Right lobe of liver (tissue), 6 donors: ENCODE data around the gene HEXD. TPM values are rescaled to one million over a fixed set of nuclear protein-coding genes. Genes with fewer than 3 reads are reported as not detected.
"Not testable (repeated sequence)": the region's sequence is repeated elsewhere in the genome, so short reads cannot be mapped to it uniquely, and the experiment has no call there.

Experiments used
- ATAC-seq, 4 donors: fragments of 200-7000 bp; cut with Tn5 transposase; one replicate each; pipeline ENCODE4 v1.9.1; 2020; ENCODE audit warnings: mild to moderate bottlenecking in 4 of 4, moderate library complexity in 4 of 4
- DNase-seq, 3 donors: peaks; one replicate each; pipeline ENCODE4 v3.0.0-alpha.2; 2020
- H3K27ac ChIP-seq, 3 donors: fragments of 200-600 bp; one replicate each; pipeline ENCODE4 v1.8.0; 2022
- H3K27me3 ChIP-seq, 2 donors: fragments of 200-600 bp; one replicate each; pipeline ENCODE4 v1.8.0; 2022
- H3K36me3 ChIP-seq, 4 donors: fragments of 200-600 bp; sonication (generic) in 1 of 4; one replicate each; pipeline versions ENCODE4 v1.5.1 to v1.8.0; 2017 to 2022; ENCODE audit warnings: control low read depth in 1 of 4
- H3K4me1 ChIP-seq, 4 donors: fragments of 200-600 bp; sonication (generic) in 1 of 4; one replicate each; pipeline versions ENCODE4 v1.5.1 to v1.8.0; 2017 to 2022; ENCODE audit warnings: control low read depth in 1 of 4
- H3K4me3 ChIP-seq, 3 donors: fragments of 200-600 bp; one replicate each; pipeline ENCODE4 v1.8.0; 2022
- H3K9me3 ChIP-seq, 4 donors: fragments of 200-600 bp; sonication (generic) in 1 of 4; one replicate each; pipeline versions ENCODE4 v1.5.1 to v1.8.0; 2017 to 2022; ENCODE audit warnings: control low read depth in 1 of 4
- POLR2A ChIP-seq: fragments of 450-650 bp; IDR thresholded peaks from one replicate; pipeline ENCODE4 v1.6.1; 2017; ENCODE audit warnings: antibody characterized with exemption, mild to moderate bottlenecking
- WGBS: methylation state at CpG from one replicate; pipeline ENCODE4 v1.1.6; 2018; ENCODE audit warnings: low coverage, low lambda C conversion rate; ENCODE audit not compliant: insufficient coverage; ENCODE audit errors: missing lambda C conversion rate; 5-methylcytosine and 5-hydroxymethylcytosine counted together
- intact Hi-C, 2 donors: fragments of 100-400 bp; cut with DNase I; formaldehyde crosslinking; loops; one replicate each; pipeline versions ENCODE4 v1.11.2 to v1.14.1; 2022
- total RNA-seq, 6 experiments: library from RNA; depleted of rRNA in 2 of 6; stranded (reverse); fragments of >200 nt in 2 of 6; fragmentation: NEBNext Ultra II Directional in 3 of 6; extraction: Animal tissue kit (Norgen Biotek cat#: 25700) in 3 of 6; gene quantifications; one replicate each; pipeline versions ENCODE4 v1.1.0 to v1.2.4, GENCODE V29; 2016 to 2023
- TF ChIP-seq, protein P1 (sequence below), 4 donors: fragments of 200-600 bp in 3 of 4; fragments of 450-650 bp in 1 of 4; IDR thresholded peaks; one replicate each; pipeline versions ENCODE4 v1.5.1 to v1.8.0; 2016 to 2022; ENCODE audit warnings: antibody characterized with exemption in 4 of 4, mild to moderate bottlenecking in 2 of 4
- donor health status: DM: no; HTN: yes; CAD: no.
- donor health status: DM: no; HTN: no; CAD: no.
- donor health status: DM: no; HTN: no; CAD: no.
- donor health status: DM: no; HTN: yes; CAD: no.
- donor health status: DM: no; HTN: yes; CAD: no.

HEXD gene
- total RNA-seq, 6 experiments from 2014 or later = 9.6 to 30.4 (median 20.2) TPM

- no peaks in the 10 kb centered on the region for H3K4me1 ChIP-seq
- DNase-seq (no peak), ATAC-seq (no peak)
- intact Hi-C loops = no loop called here
- H3K9me3 ChIP-seq = no peaks in the 10 kb centered on the region
- no peak overlapping the region for H3K27ac ChIP-seq
- no peak overlapping the region for H3K4me3 ChIP-seq
- no peaks in the 10 kb centered on the region for H3K27me3 ChIP-seq
- H3K36me3 ChIP-seq = no peaks in the 10 kb centered on the region
- WGBS = no CpG with 5 or more reads among the region's 21 CpGs
- TF ChIP-seq, protein P1, sequence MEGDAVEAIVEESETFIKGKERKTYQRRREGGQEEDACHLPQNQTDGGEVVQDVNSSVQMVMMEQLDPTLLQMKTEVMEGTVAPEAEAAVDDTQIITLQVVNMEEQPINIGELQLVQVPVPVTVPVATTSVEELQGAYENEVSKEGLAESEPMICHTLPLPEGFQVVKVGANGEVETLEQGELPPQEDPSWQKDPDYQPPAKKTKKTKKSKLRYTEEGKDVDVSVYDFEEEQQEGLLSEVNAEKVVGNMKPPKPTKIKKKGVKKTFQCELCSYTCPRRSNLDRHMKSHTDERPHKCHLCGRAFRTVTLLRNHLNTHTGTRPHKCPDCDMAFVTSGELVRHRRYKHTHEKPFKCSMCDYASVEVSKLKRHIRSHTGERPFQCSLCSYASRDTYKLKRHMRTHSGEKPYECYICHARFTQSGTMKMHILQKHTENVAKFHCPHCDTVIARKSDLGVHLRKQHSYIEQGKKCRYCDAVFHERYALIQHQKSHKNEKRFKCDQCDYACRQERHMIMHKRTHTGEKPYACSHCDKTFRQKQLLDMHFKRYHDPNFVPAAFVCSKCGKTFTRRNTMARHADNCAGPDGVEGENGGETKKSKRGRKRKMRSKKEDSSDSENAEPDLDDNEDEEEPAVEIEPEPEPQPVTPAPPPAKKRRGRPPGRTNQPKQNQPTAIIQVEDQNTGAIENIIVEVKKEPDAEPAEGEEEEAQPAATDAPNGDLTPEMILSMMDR (IDR thresholded peaks at IDR 0.05) = no peak
- TF ChIP-seq POLR2A = no peak
These were observed 9.2 kb upstream of the HEXD start for GRCh38 chr17:82408938-82409318.

DNA sequence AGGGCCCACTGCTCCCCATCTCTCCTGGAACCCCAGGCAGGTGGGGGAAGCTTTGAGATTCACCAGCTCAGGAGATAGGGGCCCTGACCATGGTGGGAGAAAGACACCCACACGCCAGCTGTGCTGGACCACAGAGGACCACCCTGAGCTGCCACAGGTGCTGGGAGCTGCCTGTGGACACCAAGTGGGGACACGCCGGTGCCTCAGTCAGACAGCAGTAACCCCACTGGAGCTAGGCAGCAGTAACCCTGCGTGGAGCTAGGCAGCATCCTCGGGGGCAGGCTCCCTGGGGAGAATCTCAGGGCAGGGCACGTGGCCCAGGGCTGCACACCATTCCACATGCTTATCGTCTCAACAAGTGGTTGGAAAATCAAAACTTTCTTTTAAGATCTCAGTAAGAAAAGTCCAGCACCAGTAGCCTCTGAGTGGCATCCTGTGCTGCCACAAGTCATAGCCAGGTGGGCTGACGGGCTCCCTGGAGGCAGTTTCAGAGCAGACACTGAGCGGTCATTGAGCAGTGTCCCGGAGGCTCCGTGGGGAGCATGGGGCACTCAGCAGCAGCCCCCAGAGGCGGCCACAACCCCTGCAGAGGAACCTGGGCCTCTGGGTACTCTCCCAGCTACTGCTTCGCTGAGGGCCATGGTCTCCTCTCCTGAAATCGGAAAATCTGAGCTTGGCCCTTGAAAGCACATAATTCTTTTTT is 8.0 kb upstream of the HEXD start:
- Histone ChIP-seq H3K27ac (no peak overlapping the region), H3K4me3 (no peak overlapping the region), H3K27me3 (no peaks in the 10 kb centered on the region), H3K9me3 (no peaks in the 10 kb centered on the region), H3K36me3 (no peaks in the 10 kb centered on the region), H3K4me1 (peaks cover 0 to 4% (median 0%) of the 10 kb centered on the region in 4 donors)
- ATAC-seq (no peak), DNase-seq (no peak)
- TF ChIP-seq POLR2A = no peak
- TF ChIP-seq, protein P1 (IDR thresholded peaks at IDR 0.05) = no peak
- WGBS = 100% methylated on average over 7 of the region's 14 CpGs
- intact Hi-C loops = loop anchor here in 1 of 2 donors (10.0 kb wide), 1 partner anchor 55 kb away; the partner anchor contains the start of gene TEX19

DNA sequence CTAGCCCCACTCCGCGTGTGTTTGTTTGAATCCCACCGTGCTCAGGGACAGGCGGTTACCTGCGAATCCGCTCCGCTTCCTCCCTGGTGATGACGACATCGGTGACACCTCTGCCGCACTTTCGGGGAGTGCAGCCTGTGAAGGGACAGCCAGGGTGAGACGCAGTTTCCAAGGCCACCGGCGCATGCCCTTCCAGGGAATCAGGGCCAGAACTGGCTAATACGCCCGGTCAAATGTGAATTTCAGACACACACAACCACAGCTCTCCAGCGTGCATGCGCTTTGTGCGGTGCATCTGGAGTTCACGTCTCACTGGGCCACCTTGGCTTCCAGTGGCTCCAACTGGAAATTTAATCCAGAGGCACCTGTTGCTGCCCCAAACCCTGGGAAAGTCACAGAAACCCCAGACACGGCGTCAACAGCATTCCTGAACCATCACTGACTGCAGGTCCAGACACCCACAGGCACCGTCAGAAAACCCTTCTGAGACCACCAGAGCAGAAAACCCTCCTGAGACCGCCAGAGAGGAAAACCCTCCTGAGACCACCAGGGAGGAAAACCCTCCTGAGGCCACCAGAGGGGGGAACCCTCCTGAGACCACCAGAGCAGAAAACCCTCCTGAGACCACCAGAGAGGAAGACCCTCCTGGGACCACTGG is 6.6 kb upstream of the HEXD start:
- no peak for DNase-seq

DNA sequence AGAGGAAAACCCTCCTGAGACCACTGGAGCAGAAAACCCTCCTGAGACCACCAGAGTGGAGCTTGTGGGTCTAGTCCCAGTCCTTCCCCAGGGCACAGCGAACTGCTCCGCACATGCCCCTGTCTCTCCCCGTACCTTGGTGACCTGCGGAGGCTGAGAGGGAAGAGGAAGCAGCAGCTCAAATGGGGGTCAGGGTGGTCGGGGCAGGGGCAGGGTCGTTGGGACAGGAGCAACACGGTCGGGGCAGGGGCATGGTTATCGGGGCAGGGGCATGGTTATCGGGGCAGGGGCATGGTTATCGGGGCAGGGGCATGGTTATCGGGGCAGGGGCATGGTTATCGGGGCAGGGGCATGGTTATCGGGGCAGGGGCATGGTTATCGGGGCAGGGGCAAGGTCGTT is 6.1 kb upstream of the HEXD start:
- ATAC-seq, H3K4me3 ChIP-seq, H3K9me3 ChIP-seq, DNase-seq, H3K27ac ChIP-seq, H3K36me3 ChIP-seq, H3K4me1 ChIP-seq, H3K27me3 ChIP-seq: not testable (repeated sequence)
- 65% methylated on average over 16 of the region's 16 CpGs for WGBS
- intact Hi-C loops = loop anchor here in 1 of 2 donors (10.0 kb wide), 1 partner anchor 57 kb away; the partner anchor contains the start of gene TEX19

More for the DNA sequence above, 6.6 kb upstream of the HEXD start:
- H3K36me3 ChIP-seq = no peaks in the 10 kb centered on the region
- no peaks in the 10 kb centered on the region for H3K9me3 ChIP-seq
- intact Hi-C loops = loop anchor here in 1 of 2 donors (10.0 kb wide), 1 partner anchor 57 kb away; the partner anchor contains the start of gene TEX19
- no peak overlapping the region for H3K27ac ChIP-seq
- peaks cover 0 to 4% (median 0%) of the 10 kb centered on the region in 4 donors for H3K4me1 ChIP-seq
- no peak for TF ChIP-seq POLR2A
- TF ChIP-seq, protein P1 (IDR thresholded peaks at IDR 0.05) = no peak
- WGBS = 92% methylated on average over 12 of the region's 24 CpGs
- H3K27me3 ChIP-seq = no peaks in the 10 kb centered on the region
- H3K4me3 ChIP-seq = no peak overlapping the region
- no peak for ATAC-seq
